SIG-M5 treated with dmso at 0.1 percent for 504 hours (cell line): ENCODE results near the gene ATP6AP1.
"Not testable (repeated sequence)": the region's sequence is repeated elsewhere in the genome, so short reads cannot be mapped to it uniquely, and the experiment has no call there.

Experiments used
- DNase-seq: peaks from one replicate; lab custom pipeline; 2025; ENCODE audit not compliant: unreplicated experiment; lab: John Stamatoyannopoulos, UW

ATP6AP1 gene

GRCh38 chrX:154428176-154429171, at the start of gene ATP6AP1:
ATP6AP1 (plus strand) TSS chrX:154428677; CDS start chrX:154428693, 16 bp downstream.
- DNase-seq = peak; percentile 90

- DNase-seq = peak; percentile 99
Measured at GRCh38 chrX:154378799-154379568, 49.5 kb upstream of the ATP6AP1 start, which contains the start of gene EMD. EMD (plus strand) TSS chrX:154379295; CDS start chrX:154379485, 190 bp downstream.

- DNase-seq = no peak
Measured at GRCh38 chrX:154379569-154379951, 48.9 kb upstream of the ATP6AP1 start.

- no peak for DNase-seq
Measured at GRCh38 chrX:154380153-154380552, 48.3 kb upstream of the ATP6AP1 start.

GRCh38 chrX:154380787-154381186, 47.7 kb upstream of the ATP6AP1 start:
- DNase-seq = no peak

- DNase-seq = no peak
Measured at GRCh38 chrX:154381271-154381670, 47.2 kb upstream of the ATP6AP1 start.

GRCh38 chrX:154382483-154383069, 45.9 kb upstream of the ATP6AP1 start:
- DNase-seq = no peak

GRCh38 chrX:154383359-154384283, 44.9 kb upstream of the ATP6AP1 start:
- no peak for DNase-seq

GRCh38 chrX:154384284-154384892, 44.1 kb upstream of the ATP6AP1 start:
- no peak for DNase-seq

GRCh38 chrX:154388094-154388493, 40.4 kb upstream of the ATP6AP1 start:
- DNase-seq = not testable (repeated sequence)

- DNase-seq = not testable (repeated sequence)
Measured at GRCh38 chrX:154388649-154389048, 39.8 kb upstream of the ATP6AP1 start.

- not testable (repeated sequence) for DNase-seq
Measured at GRCh38 chrX:154389812-154390747, 38.4 kb upstream of the ATP6AP1 start.

- DNase-seq = not testable (repeated sequence)
Measured at GRCh38 chrX:154396363-154396762, 32.1 kb upstream of the ATP6AP1 start.

GRCh38 chrX:154396973-154397887, 31.2 kb upstream of the ATP6AP1 start:
- DNase-seq = peak; percentile 48

- DNase-seq = peak; percentile 96
Measured at GRCh38 chrX:154397888-154398667, 30.4 kb upstream of the ATP6AP1 start, which contains the start of gene RPL10. RPL10 (plus strand) TSS chrX:154398377; CDS start chrX:154398520, 143 bp downstream.

GRCh38 chrX:154398668-154399526, 29.6 kb upstream of the ATP6AP1 start:
- DNase-seq = peak; percentile 73
